ENCODE results near the gene NDRG4. TPM values are rescaled to one million over a fixed set of nuclear protein-coding genes. Genes with fewer than 3 reads are reported as not detected.

NDRG4 gene
- total and polyA plus RNA-seq, 4 donors: 5.3 to 18.7 (median 14.2) TPM

- H3K9ac ChIP-seq (ENCODE audit: insufficient read depth in 1 of 2, low read length in 2 of 2): no peak overlapping the region
- H3K4me1 ChIP-seq (ENCODE audit: control insufficient read depth in 5 of 5, insufficient read depth in 5 of 5, low read length in 5 of 5): no peaks in the 10 kb centered on the region
- WGBS, 2 donors: 74 to 79% methylated on average over 15 of the region's 15 CpGs
- DNase-seq (no peak), ATAC-seq (ENCODE audit: insufficient read depth, low FRiP score) (no peak)
- H3K27me3 ChIP-seq (ENCODE audit: control insufficient read depth in 3 of 3, insufficient read depth in 3 of 3, low read length in 2 of 3): no peaks in the 10 kb centered on the region
- no peak overlapping the region for H3K27ac ChIP-seq (ENCODE audit: low read depth in 1 of 2, low read length in 1 of 2)
- H3K9me3 ChIP-seq (ENCODE audit: control insufficient read depth in 4 of 4, insufficient read depth in 3 of 4, low read length in 3 of 4): no peaks in the 10 kb centered on the region
- H3K4me3 ChIP-seq: no peak overlapping the region
- TF ChIP-seq, protein P1, sequence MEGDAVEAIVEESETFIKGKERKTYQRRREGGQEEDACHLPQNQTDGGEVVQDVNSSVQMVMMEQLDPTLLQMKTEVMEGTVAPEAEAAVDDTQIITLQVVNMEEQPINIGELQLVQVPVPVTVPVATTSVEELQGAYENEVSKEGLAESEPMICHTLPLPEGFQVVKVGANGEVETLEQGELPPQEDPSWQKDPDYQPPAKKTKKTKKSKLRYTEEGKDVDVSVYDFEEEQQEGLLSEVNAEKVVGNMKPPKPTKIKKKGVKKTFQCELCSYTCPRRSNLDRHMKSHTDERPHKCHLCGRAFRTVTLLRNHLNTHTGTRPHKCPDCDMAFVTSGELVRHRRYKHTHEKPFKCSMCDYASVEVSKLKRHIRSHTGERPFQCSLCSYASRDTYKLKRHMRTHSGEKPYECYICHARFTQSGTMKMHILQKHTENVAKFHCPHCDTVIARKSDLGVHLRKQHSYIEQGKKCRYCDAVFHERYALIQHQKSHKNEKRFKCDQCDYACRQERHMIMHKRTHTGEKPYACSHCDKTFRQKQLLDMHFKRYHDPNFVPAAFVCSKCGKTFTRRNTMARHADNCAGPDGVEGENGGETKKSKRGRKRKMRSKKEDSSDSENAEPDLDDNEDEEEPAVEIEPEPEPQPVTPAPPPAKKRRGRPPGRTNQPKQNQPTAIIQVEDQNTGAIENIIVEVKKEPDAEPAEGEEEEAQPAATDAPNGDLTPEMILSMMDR (IDR thresholded peaks at IDR 0.05; ENCODE audit: control extremely low read depth, extremely low read depth): no peak
- peaks cover 0 to 17% (median 0%) of the 10 kb centered on the region in 4 donors for H3K36me3 ChIP-seq (ENCODE audit: control insufficient read depth in 4 of 4, insufficient read depth in 4 of 4, low read length in 4 of 4)
Measured at GRCh38 chr16:58507195-58507962, 7.4 kb downstream of the NDRG4 start.

DNA sequence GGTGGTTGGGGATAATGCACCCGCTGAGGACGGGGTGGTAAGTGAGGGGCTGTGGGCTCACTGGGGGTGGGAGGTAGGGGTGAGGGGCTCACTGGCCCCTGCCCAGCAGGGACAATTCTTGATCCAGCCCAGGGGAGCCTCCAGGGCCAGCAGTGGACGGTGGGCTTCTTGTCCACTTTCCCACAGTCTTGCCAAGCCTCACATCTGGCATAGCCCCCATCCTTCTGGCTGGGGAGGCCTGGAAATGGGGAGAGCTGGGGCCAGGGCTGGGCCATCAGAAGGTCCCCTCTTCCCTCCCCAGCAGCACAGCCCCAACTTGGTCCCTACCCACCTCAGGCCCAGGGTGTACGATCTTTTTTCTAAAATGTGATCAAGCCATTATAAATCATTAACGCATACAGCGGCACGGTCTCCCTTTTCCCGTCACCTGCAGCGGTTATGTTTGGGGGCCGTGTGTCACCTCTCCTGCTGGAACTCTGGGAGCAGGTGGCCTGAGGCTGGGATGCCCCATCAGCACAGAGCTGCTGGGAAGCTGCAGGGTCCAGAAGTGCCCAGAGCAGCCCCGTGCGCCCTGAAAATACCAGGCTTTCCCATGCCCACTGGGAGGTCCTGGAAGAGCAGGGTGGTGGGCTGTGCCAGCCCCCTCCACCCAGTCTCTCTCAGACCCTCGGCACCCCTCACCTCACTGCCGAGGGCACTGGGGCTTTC is 8.2 kb downstream of the NDRG4 start:
- DNase-seq: no peak
- TF ChIP-seq, protein P1 (IDR thresholded peaks at IDR 0.05; ENCODE audit: control extremely low read depth, extremely low read depth): no peak
- no peak overlapping the region for H3K9ac ChIP-seq (ENCODE audit: insufficient read depth in 1 of 2, low read length in 2 of 2)
- no peak for ATAC-seq (ENCODE audit: insufficient read depth, low FRiP score)
- no peak overlapping the region for H3K27ac ChIP-seq (ENCODE audit: low read depth in 1 of 2, low read length in 1 of 2)
- H3K36me3 ChIP-seq (ENCODE audit: control insufficient read depth in 4 of 4, insufficient read depth in 4 of 4, low read length in 4 of 4): peaks cover 0 to 17% (median 0%) of the 10 kb centered on the region in 4 donors
- no peaks in the 10 kb centered on the region for H3K4me1 ChIP-seq (ENCODE audit: control insufficient read depth in 5 of 5, insufficient read depth in 5 of 5, low read length in 5 of 5)
- 89 to 92% methylated on average over 14 of the region's 14 CpGs for WGBS, 2 donors
- no peaks in the 10 kb centered on the region for H3K9me3 ChIP-seq (ENCODE audit: control insufficient read depth in 4 of 4, insufficient read depth in 3 of 4, low read length in 3 of 4)
- H3K4me3 ChIP-seq: no peak overlapping the region
- H3K27me3 ChIP-seq (ENCODE audit: control insufficient read depth in 3 of 3, insufficient read depth in 3 of 3, low read length in 2 of 3): no peaks in the 10 kb centered on the region

DNA sequence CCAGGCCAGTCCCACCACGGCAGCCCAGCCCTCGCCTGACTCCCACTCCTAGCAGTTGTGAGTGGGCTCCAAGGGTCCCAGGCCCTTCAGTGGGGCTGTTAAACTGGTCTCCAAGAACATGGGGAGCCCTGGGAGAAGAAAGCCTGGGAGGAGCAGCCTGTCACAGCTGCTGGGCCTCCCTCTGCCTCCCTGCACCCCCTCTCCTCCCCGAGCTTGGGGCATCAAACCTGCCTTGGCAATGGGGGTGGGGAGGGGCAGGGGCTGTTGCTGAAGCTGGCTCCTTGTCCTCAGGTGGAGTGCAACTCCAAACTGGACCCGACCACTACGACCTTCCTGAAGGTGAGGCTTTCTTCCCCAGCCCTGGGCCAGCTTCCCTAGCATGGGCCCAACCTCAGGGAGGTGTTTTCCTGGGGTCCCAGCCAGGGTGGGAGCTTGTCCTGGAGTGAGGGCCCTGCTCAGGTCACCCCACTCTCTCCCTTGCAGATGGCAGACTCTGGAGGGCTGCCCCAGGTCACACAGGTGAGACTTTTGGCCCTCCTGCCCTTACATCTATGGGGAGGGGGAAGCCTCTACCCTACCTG is 8.8 kb downstream of the NDRG4 start:
- Histone ChIP-seq H3K27ac (ENCODE audit: low read depth in 1 of 2, low read length in 1 of 2) (no peak overlapping the region), H3K9me3 (ENCODE audit: control insufficient read depth in 4 of 4, insufficient read depth in 3 of 4, low read length in 3 of 4) (no peaks in the 10 kb centered on the region), H3K36me3 (ENCODE audit: control insufficient read depth in 4 of 4, insufficient read depth in 4 of 4, low read length in 4 of 4) (peaks cover 0 to 17% (median 0%) of the 10 kb centered on the region in 4 donors), H3K27me3 (ENCODE audit: control insufficient read depth in 3 of 3, insufficient read depth in 3 of 3, low read length in 2 of 3) (no peaks in the 10 kb centered on the region), H3K9ac (ENCODE audit: insufficient read depth in 1 of 2, low read length in 2 of 2) (no peak overlapping the region), H3K4me1 (ENCODE audit: control insufficient read depth in 5 of 5, insufficient read depth in 5 of 5, low read length in 5 of 5) (no peaks in the 10 kb centered on the region), H3K4me3 (no peak overlapping the region)
- TF ChIP-seq, protein P1 (IDR thresholded peaks at IDR 0.05; ENCODE audit: control extremely low read depth, extremely low read depth): no peak
- ATAC-seq (ENCODE audit: insufficient read depth, low FRiP score) (no peak), DNase-seq (no peak)
- WGBS, 2 donors: 79 to 94% methylated on average over 3 to 5 of the region's 5 CpGs

Data from lung (tissue), 12 donors.